HepG2 (cell line): Measurements from ENCODE around the gene HNRNPAB. TPM values are rescaled to one million over a fixed set of nuclear protein-coding genes. Genes with fewer than 3 reads are reported as not detected.
A peak's percentile ranks its signal among the peaks of the same experiment; 100 is the strongest.

Experiments used
- ATF2 ChIP-seq: sonication (generic); formaldehyde crosslinking; IDR thresholded peaks from 2 replicates; pipeline ENCODE4 v1.4.0; 2020; ENCODE audit warnings: missing genetic modification reagents
- ATF7 ChIP-seq, 2 experiments: fragments of 450-650 bp in 1 of 2; sonication (generic) in 1 of 2; formaldehyde crosslinking in 1 of 2; IDR thresholded peaks; 2 replicates each; pipeline versions ENCODE4 v1.4.0 to v1.6.1; 2016 to 2020; ENCODE audit warnings: antibody characterized with exemption in 1 of 2, mild to moderate bottlenecking in 1 of 2, missing genetic modification reagents in 1 of 2
- BCL6 ChIP-seq: IDR thresholded peaks from 2 replicates; pipeline ENCODE4 v1.6.1; 2016; ENCODE audit warnings: missing genetic modification reagents, missing compliant biosample characterization
- ISX ChIP-seq: sonication (generic); formaldehyde crosslinking; conservative IDR thresholded peaks from 2 replicates; pipeline ENCODE4 v1.5.0; 2020; ENCODE audit warnings: missing genetic modification reagents
- JUND ChIP-seq: sonication (generic); formaldehyde crosslinking; IDR thresholded peaks from 2 replicates; pipeline ENCODE4 v1.8.0; 2022; ENCODE audit warnings: mild to moderate bottlenecking, missing genetic modification reagents
- KMT2A ChIP-seq: sonication (generic); formaldehyde crosslinking; IDR thresholded peaks from 2 replicates; pipeline ENCODE4 v1.4.0; 2020; ENCODE audit warnings: missing genetic modification reagents
- MTF1 ChIP-seq: sonication (generic); formaldehyde crosslinking; IDR thresholded peaks from 2 replicates; pipeline ENCODE4 v1.5.0; 2020; ENCODE audit warnings: missing genetic modification reagents
- NFKBIZ ChIP-seq: IDR thresholded peaks from 2 replicates; pipeline ENCODE4 v1.6.1; 2018; ENCODE audit warnings: missing genetic modification reagents, missing compliant biosample characterization
- SMAD9 ChIP-seq: sonication (generic); formaldehyde crosslinking; IDR thresholded peaks from 2 replicates; pipeline ENCODE4 v1.5.1; 2020; ENCODE audit warnings: mild to moderate bottlenecking, missing genetic modification reagents
- SMYD3 ChIP-seq: sonication (generic); formaldehyde crosslinking; IDR thresholded peaks from 2 replicates; pipeline ENCODE4 v1.8.1; 2023; ENCODE audit warnings: mild to moderate bottlenecking, missing genetic modification reagents
- SNAPC2 ChIP-seq: sonication (generic); formaldehyde crosslinking; IDR thresholded peaks from 2 replicates; pipeline ENCODE4 v1.8.1; 2022; ENCODE audit warnings: mild to moderate bottlenecking, missing genetic modification reagents
- TAF1 ChIP-seq: sonication (generic); formaldehyde crosslinking; IDR thresholded peaks from 2 replicates; pipeline ENCODE4 v1.4.0; 2020; ENCODE audit warnings: missing genetic modification reagents
- TOE1 ChIP-seq: sonication (generic); formaldehyde crosslinking; IDR thresholded peaks from 2 replicates; pipeline ENCODE4 v1.4.0; 2020; ENCODE audit warnings: mild to moderate bottlenecking, missing genetic modification reagents
- ZNF205 ChIP-seq: IDR thresholded peaks from 2 replicates; pipeline ENCODE4 v1.6.1; 2018; ENCODE audit warnings: missing biosample characterization, missing genetic modification reagents
- ZNF468 ChIP-seq: sonication (generic); formaldehyde crosslinking; IDR thresholded peaks from 2 replicates; pipeline ENCODE4 v1.8.0; 2022; ENCODE audit warnings: mild to moderate bottlenecking, moderate library complexity, missing genetic modification reagents
- ZNF558 ChIP-seq: sonication (generic); formaldehyde crosslinking; IDR thresholded peaks from 2 replicates; pipeline ENCODE4 v1.9.0; 2022; ENCODE audit warnings: mild to moderate bottlenecking, missing genetic modification reagents, borderline replicate concordance
- ZNF569 ChIP-seq: sonication (generic); formaldehyde crosslinking; IDR thresholded peaks from 2 replicates; pipeline ENCODE4 v1.5.0; 2020; ENCODE audit warnings: mild to moderate bottlenecking, missing genetic modification reagents, moderate library complexity, borderline replicate concordance
- ZNF770 ChIP-seq: sonication (generic); formaldehyde crosslinking; IDR thresholded peaks from 2 replicates; pipeline ENCODE4 v1.5.0; 2020; ENCODE audit warnings: mild to moderate bottlenecking, missing genetic modification reagents
- ZNF790 ChIP-seq: sonication (generic); formaldehyde crosslinking; IDR thresholded peaks from 2 replicates; pipeline ENCODE4 v1.8.0; 2022; ENCODE audit warnings: missing genetic modification reagents, mild to moderate bottlenecking, borderline replicate concordance
- ZZZ3 ChIP-seq: sonication (generic); formaldehyde crosslinking; IDR thresholded peaks from 2 replicates; pipeline ENCODE4 v1.4.0; 2020; ENCODE audit warnings: missing genetic modification reagents, mild to moderate bottlenecking, borderline replicate concordance
- polyA plus RNA-seq, 8 experiments: library from polyadenylated mRNA; depleted of rRNA in 3 of 8; stranded (reverse) in 7 of 8; unstranded in 1 of 8; fragments of >200 nt; fragmentation: Illumina TruSeq in 4 of 8; extraction: Trizol in 4 of 8; gene quantifications; 2 replicates each; pipeline versions ENCODE4 v1.2.1 to v1.2.3, GENCODE V29; 2011 to 2016; ENCODE audit warnings: low read depth in 4 of 8, missing spikeins in 1 of 8, mixed read lengths in 1 of 8; ENCODE audit not compliant: insufficient read depth in 1 of 8
- total RNA-seq, 5 experiments: library from RNA; depleted of rRNA; stranded (reverse); fragments of >200 nt; fragmentation: Illumina TruSeq; extraction: Trizol; gene quantifications; 2 replicates each; pipeline ENCODE4 v1.2.3, GENCODE V29; 2016; ENCODE audit warnings: low read depth in 1 of 5
- TF ChIP-seq, protein P1 (sequence below): sonication (generic); formaldehyde crosslinking; IDR thresholded peaks from 2 replicates; pipeline ENCODE4 v1.5.1; 2020; ENCODE audit warnings: mild to moderate bottlenecking, moderate library complexity, missing genetic modification reagents

The HNRNPAB gene
- total and polyA plus RNA-seq, 2 of the 13 experiments (the other 11 are each of a cell fraction or from before 2014, with no cell fraction given) = 62.6 to 111 TPM

DNA sequence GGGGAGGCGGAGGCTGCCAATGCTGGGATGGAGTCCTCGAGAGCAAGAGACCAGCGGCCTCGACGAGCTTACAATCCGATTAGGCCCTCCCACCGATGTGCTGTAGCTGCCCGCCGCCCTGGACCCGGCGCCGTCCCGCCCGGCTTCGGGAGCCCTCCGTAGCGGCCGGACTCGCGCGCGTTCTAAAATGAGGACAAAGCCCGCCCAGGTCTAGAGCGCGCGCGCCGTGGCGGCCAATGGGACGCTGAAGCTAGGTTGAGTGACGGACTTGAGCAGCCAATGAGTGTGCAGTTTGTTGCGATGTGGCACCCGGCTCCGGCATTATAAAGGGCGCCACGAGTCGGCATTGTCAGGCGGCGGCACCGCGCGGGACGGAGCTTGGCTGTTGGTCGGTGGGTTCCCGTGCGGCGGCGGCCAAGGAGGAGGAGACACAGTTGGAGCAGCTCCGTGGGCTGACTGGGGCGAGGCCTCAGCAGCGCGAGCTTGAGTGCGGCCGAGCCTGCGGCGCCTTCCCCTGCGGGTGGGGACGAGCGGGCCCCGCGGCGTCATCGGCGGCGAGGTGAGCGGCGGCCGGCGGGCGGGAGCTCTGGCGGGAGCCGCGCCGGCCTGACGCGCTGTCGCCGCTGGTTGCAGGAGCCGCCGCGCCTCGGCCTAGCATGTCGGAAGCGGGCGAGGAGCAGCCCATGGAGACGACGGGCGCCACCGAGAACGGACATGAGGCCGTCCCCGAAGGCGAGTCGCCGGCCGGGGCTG is at the start of gene HNRNPAB (continued):
- TF ChIP-seq ZNF790 (CRISPR knock-in tag) (peak; percentile 78), ZNF770 (CRISPR knock-in tag) (peak; percentile 68; the same call in 1 of the 2 replicates), ZNF468 (0 out of 2 replicates have a peak, but pooled peaks have one; percentile 21), TOE1 (0 out of 2 replicates have a peak, but pooled peaks have one; percentile 24), JUND (CRISPR knock-in tag) (0 out of 2 replicates have a peak, but pooled peaks have one; percentile 63), ZNF569 (CRISPR knock-in tag) (no peak), BCL6 (CRISPR knock-in tag) (peak; percentile 42; the same call in 1 of the 2 replicates), ATF2 (CRISPR knock-in tag) (peak; percentile 69; the same call in 1 of the 2 replicates), ISX (CRISPR knock-in tag) (peak; percentile 86; the same call in 1 of the 2 replicates), ATF7 (IDR thresholded peaks at IDR 0.05) (no peak), ATF7 (CRISPR knock-in tag; IDR thresholded peaks at IDR 0.05) (no peak), KMT2A (peak; percentile 91), SNAPC2 (peak; percentile 79; the same call in 1 of the 2 replicates), SMAD9 (CRISPR knock-in tag) (no peak), TAF1 (CRISPR knock-in tag) (peak; percentile 94), MTF1 (CRISPR knock-in tag) (0 out of 2 replicates have a peak, but pooled peaks have one; percentile 25), ZZZ3 (CRISPR knock-in tag) (peak; percentile 59; the same call in 1 of the 2 replicates), ZNF205 (peak; percentile 43; the same call in 1 of the 2 replicates), NFKBIZ (CRISPR knock-in tag) (0 out of 2 replicates have a peak, but pooled peaks have one; percentile 52), SMYD3 (CRISPR knock-in tag) (peak; percentile 86), ZNF558 (CRISPR knock-in tag) (peak; percentile 17; the same call in 1 of the 2 replicates)
- TF ChIP-seq, protein P1, sequence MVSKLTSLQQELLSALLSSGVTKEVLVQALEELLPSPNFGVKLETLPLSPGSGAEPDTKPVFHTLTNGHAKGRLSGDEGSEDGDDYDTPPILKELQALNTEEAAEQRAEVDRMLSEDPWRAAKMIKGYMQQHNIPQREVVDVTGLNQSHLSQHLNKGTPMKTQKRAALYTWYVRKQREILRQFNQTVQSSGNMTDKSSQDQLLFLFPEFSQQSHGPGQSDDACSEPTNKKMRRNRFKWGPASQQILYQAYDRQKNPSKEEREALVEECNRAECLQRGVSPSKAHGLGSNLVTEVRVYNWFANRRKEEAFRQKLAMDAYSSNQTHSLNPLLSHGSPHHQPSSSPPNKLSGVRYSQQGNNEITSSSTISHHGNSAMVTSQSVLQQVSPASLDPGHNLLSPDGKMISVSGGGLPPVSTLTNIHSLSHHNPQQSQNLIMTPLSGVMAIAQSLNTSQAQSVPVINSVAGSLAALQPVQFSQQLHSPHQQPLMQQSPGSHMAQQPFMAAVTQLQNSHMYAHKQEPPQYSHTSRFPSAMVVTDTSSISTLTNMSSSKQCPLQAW (CRISPR knock-in tag) = peak; percentile 70; the same call in 1 of the 2 replicates
